PC-3 (cell line): ENCODE data around the gene POLR2C. TPM values are rescaled to one million over a fixed set of nuclear protein-coding genes. Genes with fewer than 3 reads are reported as not detected.

ENCODE experiments used
- ATAC-seq: fragments of 200-7000 bp; cut with Tn5 transposase; 2 replicates; pipeline ENCODE4 v1.9.1; 2020; ENCODE audit warnings: mild to moderate bottlenecking, moderate library complexity
- BruUV-seq: library from RNA; stranded (reverse); fragments of 400-500 nt; replicated peaks from 2 replicates; lab custom pipeline; 2021; lab: Mats Ljungman, UMichigan
- CTCF ChIA-PET: fragments of 300-600 bp; sonication (Branson Sonifier 250); formaldehyde crosslinking; loops from one replicate; lab custom pipeline; 2022; ENCODE audit warnings: antibody characterized with exemption; lab: Charles Lee
- POLR2A ChIA-PET: fragments of 300-600 bp; sonication (Branson Sonifier 250); formaldehyde crosslinking; loops from one replicate; lab custom pipeline; 2022; ENCODE audit warnings: antibody characterized with exemption; ENCODE audit not compliant: unreplicated experiment; lab: Charles Lee
- DNase-seq: peaks from one replicate; pipeline ENCODE4 v3.0.0-alpha.2; 2015
- H2AFZ ChIP-seq: fragments of 300-600 bp; sonication (generic); 2 replicates; pipeline ENCODE4 v1.6.0; 2016; ENCODE audit warnings: antibody characterized with exemption, low read length
- H3F3A ChIP-seq: fragments of 300-600 bp; sonication (generic); one replicate; pipeline ENCODE4 v1.6.0; 2017; ENCODE audit warnings: antibody characterized with exemption, low read length, control low read depth, mild to moderate bottlenecking; ENCODE audit not compliant: unreplicated experiment
- H3K27ac ChIP-seq: fragments of 300-600 bp; sonication (generic); 2 replicates; pipeline ENCODE4 v1.5.1; 2016; ENCODE audit warnings: mild to moderate bottlenecking, low read length
- H3K27me3 ChIP-seq: fragments of 300-600 bp; sonication (generic); 2 replicates; pipeline ENCODE4 v1.6.1; 2016; ENCODE audit warnings: low read length, mixed read lengths
- H3K36me3 ChIP-seq: fragments of 300-600 bp; sonication (generic); 2 replicates; pipeline ENCODE4 v1.6.1; 2016; ENCODE audit warnings: low read depth, mixed run types, low read length, mixed read lengths
- H3K4me1 ChIP-seq: fragments of 300-600 bp; sonication (generic); 2 replicates; pipeline ENCODE4 v1.5.1; 2016; ENCODE audit warnings: low read length; ENCODE audit not compliant: insufficient read depth
- H3K4me2 ChIP-seq: fragments of 300-600 bp; sonication (generic); 2 replicates; pipeline ENCODE4 v1.6.0; 2016; ENCODE audit warnings: low read length
- H3K4me3 ChIP-seq: fragments of 300-600 bp; sonication (generic); 2 replicates; pipeline ENCODE4 v1.5.1; 2016; ENCODE audit warnings: mild to moderate bottlenecking, low read length, mixed read lengths
- H3K79me2 ChIP-seq: fragments of 300-600 bp; sonication (generic); 2 replicates; pipeline ENCODE4 v1.6.1; 2017; ENCODE audit warnings: low read length, mixed read lengths
- H3K9ac ChIP-seq: fragments of 300-600 bp; sonication (generic); 2 replicates; pipeline ENCODE4 v1.6.0; 2016; ENCODE audit warnings: mild to moderate bottlenecking, low read length
- H3K9me2 ChIP-seq: fragments of 300-600 bp; sonication (generic); replicated peaks from 2 replicates; pipeline ENCODE4 v1.6.1; 2016; ENCODE audit warnings: mixed run types, low read length, mixed read lengths
- H3K9me3 ChIP-seq: fragments of 300-600 bp; sonication (generic); 2 replicates; pipeline ENCODE4 v1.6.1; 2016; ENCODE audit warnings: low read length, mixed read lengths
- H4K20me1 ChIP-seq: fragments of 300-600 bp; sonication (generic); 2 replicates; pipeline ENCODE4 v1.6.1; 2016; ENCODE audit warnings: low read length, mixed read lengths
- EZH2 ChIP-seq: fragments of 300-600 bp; sonication (generic); IDR thresholded peaks from one replicate; pipeline ENCODE4 v1.6.1; 2017; ENCODE audit warnings: antibody characterized with exemption, mild to moderate bottlenecking, low read length; ENCODE audit not compliant: unreplicated experiment
- EZH2phosphoT487 ChIP-seq: fragments of 300-600 bp; sonication (generic); IDR thresholded peaks from 2 replicates; pipeline ENCODE4 v1.6.1; 2018; ENCODE audit warnings: mild to moderate bottlenecking, antibody characterized with exemption, low read length, borderline replicate concordance
- intact Hi-C: fragments of 100-400 bp; cut with micrococcal nuclease; formaldehyde crosslinking; loops from 2 replicates; pipeline ENCODE4 v1.9.0; 2023
- total RNA-seq: library from RNA; depleted of rRNA; stranded (reverse); fragments of >200 nt; gene quantifications from 2 replicates; pipeline ENCODE4 v1.2.3, GENCODE V29; 2014
- TF ChIP-seq, protein P1 (sequence below): fragments of 300-600 bp; sonication (generic); conservative IDR thresholded peaks from 2 replicates; pipeline ENCODE4 v1.5.1; 2017; ENCODE audit warnings: antibody characterized with exemption, low read depth, mild to moderate bottlenecking, low read length

The POLR2C gene
- total RNA-seq, 1 experiment from 2014 or later: 114 TPM

DNA sequence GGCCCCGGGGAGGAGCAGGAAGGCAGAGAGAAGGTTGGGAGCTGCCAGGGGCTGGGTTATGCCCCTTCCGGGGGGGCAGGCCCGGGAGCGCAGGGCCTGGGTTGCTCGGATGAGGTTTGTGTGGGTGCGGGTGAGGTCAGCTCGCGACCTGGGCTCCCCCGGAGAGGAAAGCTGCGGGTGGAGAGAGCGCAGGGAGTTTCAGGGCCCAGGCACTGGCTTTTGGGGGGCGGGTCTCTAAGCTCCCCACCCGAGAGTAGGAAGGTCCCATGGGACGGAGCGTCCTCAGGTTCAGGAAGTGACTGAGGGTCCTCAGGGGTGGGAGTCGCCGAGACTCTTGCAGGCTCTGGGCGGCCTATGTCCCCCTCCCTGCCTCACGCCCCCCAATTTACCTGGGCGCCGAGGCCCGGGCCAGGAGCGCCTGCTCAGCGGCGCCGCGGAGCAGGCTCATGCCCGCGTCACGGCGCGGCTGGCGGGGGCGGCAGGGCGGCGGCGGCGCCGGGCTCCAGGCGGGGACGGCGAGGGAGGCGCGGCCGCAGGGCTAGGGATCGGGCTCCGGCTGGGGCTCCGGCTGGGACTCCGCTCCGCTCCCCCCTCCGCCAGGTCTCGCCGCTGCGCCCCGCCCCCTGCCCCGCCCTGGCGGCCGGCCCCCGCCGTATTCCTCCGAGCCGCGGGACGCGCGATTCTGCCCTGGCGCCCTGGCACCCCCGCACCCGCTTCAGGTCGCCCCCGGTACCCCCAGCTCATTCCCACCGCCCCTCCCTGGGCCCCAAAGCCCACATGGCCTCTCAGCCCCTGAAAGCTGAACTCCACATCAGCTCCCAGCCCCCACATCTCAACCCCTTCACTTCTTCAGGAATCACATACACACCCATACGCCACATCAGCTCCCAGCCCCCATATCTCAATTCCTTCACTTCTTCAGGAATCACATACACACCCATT is 23.7 kb downstream of the POLR2C start, which contains the start of gene DOK4:
DOK4 (minus strand) TSS at position 578 of the 942 bp plus-strand sequence. CDS start 6,986 bp downstream, outside the sequence.
- no peaks in the 10 kb centered on the region for H3K79me2 ChIP-seq
- H3K36me3 ChIP-seq: no peaks in the 10 kb centered on the region
- no peaks in the 10 kb centered on the region for H3K9me3 ChIP-seq
- no peaks in the 10 kb centered on the region; the same call in 1 of the 2 replicates for H3K4me1 ChIP-seq
- peak within 1 kb of the TSS; percentile 87 for H3K4me2 ChIP-seq
- DNase-seq (peak; percentile 65), ATAC-seq (peak; percentile 98)
- H2AFZ ChIP-seq: peak within 1 kb of the TSS; percentile 65
- ChIA-PET POLR2A (no interaction called here), CTCF (no interaction called here)
- H3K27me3 ChIP-seq: no peaks in the 10 kb centered on the region
- no peak within 1 kb of the TSS for H3K27ac ChIP-seq
- H3K4me3 ChIP-seq: peak within 1 kb of the TSS; percentile 69
- intact Hi-C loops: no loop called here
- no peaks in the 10 kb centered on the region for H3F3A ChIP-seq
- no peaks in the 10 kb centered on the region for H4K20me1 ChIP-seq
- no peaks in the 10 kb centered on the region for H3K9me2 ChIP-seq
- BruUV-seq: no TSS peak
- TF ChIP-seq, protein P1, sequence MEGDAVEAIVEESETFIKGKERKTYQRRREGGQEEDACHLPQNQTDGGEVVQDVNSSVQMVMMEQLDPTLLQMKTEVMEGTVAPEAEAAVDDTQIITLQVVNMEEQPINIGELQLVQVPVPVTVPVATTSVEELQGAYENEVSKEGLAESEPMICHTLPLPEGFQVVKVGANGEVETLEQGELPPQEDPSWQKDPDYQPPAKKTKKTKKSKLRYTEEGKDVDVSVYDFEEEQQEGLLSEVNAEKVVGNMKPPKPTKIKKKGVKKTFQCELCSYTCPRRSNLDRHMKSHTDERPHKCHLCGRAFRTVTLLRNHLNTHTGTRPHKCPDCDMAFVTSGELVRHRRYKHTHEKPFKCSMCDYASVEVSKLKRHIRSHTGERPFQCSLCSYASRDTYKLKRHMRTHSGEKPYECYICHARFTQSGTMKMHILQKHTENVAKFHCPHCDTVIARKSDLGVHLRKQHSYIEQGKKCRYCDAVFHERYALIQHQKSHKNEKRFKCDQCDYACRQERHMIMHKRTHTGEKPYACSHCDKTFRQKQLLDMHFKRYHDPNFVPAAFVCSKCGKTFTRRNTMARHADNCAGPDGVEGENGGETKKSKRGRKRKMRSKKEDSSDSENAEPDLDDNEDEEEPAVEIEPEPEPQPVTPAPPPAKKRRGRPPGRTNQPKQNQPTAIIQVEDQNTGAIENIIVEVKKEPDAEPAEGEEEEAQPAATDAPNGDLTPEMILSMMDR: no peak
- TF ChIP-seq EZH2: no peak
- TF ChIP-seq EZH2phosphoT487: no peak
- H3K9ac ChIP-seq: peak within 1 kb of the TSS; percentile 31; the same call in 1 of the 2 replicates

DNA sequence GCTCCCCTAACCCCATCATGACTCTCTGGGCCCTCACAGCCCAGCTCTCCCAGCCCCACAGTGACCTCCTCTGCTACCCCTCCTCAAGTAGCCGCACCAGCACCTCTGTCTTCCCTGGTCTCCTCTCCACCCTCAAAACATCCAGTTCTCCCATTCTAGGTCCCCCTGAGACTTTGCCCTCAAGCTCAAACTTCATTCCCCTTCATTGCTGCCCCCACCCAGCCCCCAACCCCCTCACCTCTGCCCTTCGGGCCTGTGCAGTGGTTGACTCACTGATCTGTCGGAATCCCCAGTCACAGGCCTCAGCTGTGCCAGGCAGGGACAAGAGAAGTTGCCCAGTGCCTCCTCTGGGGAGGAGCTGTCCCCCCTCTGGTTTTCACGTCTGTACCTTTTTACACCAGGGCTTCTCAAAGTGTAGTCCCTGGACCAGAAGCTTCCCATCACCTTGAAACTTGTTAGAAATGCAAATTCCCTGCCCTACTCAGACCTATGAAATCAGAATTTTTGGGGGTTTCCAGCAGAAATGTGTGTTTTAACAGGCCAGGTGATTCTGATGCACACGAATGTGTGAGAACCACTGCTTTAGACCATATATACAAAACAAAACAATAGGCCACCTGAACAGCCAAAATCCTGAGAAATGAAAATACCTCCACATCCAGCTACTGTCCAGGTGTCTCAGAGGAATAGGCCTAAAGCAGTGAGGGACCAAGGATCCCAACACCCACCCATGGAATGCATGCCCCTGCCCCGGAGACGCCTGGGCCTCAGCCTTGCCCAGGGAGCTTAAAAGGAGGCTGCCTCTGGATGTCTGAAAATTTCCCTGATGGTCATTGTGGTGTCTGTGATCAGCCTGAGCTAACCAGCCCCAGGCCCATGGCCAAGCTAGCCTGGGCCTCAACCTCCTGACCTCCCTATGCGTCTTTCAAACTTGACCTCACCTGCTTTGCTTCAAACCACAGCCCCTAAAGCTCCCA is 24.7 kb downstream of the POLR2C start:
- ChIA-PET CTCF (interaction anchor here (0.6 kb wide), 1 partner anchor 13 kb away, joined by 4 read pairs; no protein-coding TSS in a partner anchor), POLR2A (no interaction called here)
- ATAC-seq (no peak), DNase-seq (no peak)
- Histone ChIP-seq H4K20me1 (no peaks in the 10 kb centered on the region), H3K36me3 (no peaks in the 10 kb centered on the region), H3K4me2 (peak overlapping the region; percentile 59; the same call in 1 of the 2 replicates), H3K9ac (no peak overlapping the region), H3K79me2 (no peaks in the 10 kb centered on the region), H3K9me2 (no peaks in the 10 kb centered on the region), H3K27me3 (no peaks in the 10 kb centered on the region), H3K9me3 (no peaks in the 10 kb centered on the region), H3F3A (no peaks in the 10 kb centered on the region), H3K4me3 (peak overlapping the region; percentile 37; the same call in 1 of the 2 replicates), H3K4me1 (no peaks in the 10 kb centered on the region; the same call in 1 of the 2 replicates), H2AFZ (peak overlapping the region; percentile 53), H3K27ac (no peak overlapping the region)
- intact Hi-C loops: no loop called here
- TF ChIP-seq, protein P1: no peak
- TF ChIP-seq EZH2: no peak
- BruUV-seq: no TSS peak
